Activated CD8-positive, alpha-beta memory T cell treated with anti-CD3 and anti-CD28 coated beads, Interleukin-2, amount 50 U/mL, for 24 hours (primary cell): ENCODE measurements around the gene AKR1D1.
A peak's percentile ranks its signal among the peaks of the same experiment; 100 is the strongest.
"Not testable (repeated sequence)": the region's sequence is repeated elsewhere in the genome, so short reads cannot be mapped to it uniquely, and the experiment has no call there.

ENCODE experiments used
- DNase-seq: peaks from one replicate; pipeline ENCODE4 v3.0.0-alpha.2; 2020; ENCODE audit errors: extremely low read depth

AKR1D1 gene

GRCh38 chr7:138122162-138122561, 45.9 kb downstream of the AKR1D1 start:
- no peak for DNase-seq

DNA sequence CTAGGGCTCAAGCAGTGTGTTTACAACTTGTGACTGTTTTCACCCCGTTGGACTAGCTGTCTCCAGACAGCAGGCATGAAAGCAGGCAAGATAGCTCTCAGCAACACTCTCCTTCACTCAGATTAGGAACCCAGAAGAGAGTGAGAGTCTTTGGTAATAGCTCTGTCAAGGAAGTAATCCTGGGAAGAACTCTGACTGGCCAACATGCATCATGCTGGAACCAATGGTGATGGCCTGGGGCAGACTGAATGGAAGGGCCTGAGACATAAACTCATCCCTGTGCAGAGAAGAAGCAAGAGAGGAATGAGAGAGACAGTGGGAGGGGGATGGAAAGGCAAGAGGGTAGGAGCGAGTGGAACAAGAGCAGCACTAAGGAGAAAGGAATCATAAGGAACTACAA, 48.9 kb downstream of the AKR1D1 start:
- DNase-seq = no peak

GRCh38 chr7:138125598-138126111, 49.4 kb downstream of the AKR1D1 start:
- no peak for DNase-seq

GRCh38 chr7:138126928-138127327, 50.7 kb downstream of the AKR1D1 start:
- DNase-seq = no peak

DNA sequence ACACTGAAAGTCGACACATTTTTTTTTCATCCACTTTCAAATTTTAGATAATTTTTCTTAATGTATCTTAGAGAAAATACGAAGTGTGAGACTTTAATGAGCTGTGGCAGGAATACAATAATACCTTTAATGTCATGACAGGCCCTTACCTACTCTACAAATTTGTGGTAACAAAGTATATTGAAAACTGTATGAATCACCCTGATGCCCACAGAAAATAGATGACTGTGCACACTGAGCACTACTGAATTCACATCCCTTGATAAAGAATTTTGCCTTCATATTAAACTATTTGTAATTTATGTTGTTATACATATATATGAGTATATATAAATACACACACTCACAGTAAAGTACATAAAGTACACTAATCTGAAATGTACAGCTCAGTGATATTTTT, 51.7 kb downstream of the AKR1D1 start:
- no peak for DNase-seq

GRCh38 chr7:138129551-138130165, 53.4 kb downstream of the AKR1D1 start:
- DNase-seq = no peak

DNA sequence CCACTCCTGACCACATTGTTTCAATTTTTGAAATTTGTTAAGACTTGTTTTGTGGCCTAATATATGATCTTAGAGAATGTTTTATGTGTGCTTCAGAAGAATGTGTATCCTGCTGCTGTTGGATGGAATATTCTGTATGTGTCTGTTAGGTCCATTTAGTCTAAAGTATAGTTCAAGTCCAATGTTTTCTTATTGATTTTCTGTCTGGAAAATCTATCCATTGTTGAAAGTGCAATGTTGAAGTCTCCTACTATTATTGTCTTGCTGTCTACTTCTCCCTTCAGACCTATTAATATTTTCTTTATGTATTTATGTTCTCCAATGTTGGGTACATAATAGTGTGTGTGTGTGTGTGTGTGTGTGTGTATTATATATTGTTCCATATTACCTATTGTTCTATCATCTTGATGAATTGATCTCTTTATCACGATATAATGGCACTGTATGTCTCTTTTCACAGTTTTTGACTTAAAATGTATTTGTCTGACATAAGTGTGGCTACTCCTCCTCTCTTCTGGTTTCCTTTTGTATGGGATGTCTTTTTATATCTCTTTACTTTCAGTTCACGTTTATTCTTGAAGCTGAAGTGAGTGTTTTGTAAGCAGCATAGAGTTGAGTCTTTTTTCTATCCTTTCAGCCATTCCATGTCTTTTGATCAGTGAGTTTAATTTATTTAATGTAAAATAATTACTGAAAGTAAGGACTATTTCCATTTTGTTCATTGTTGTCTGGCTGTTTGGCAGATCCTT, 61.3 kb downstream of the AKR1D1 start:
- no peak for DNase-seq

GRCh38 chr7:138138244-138138643, 62.0 kb downstream of the AKR1D1 start:
- no peak for DNase-seq

DNA sequence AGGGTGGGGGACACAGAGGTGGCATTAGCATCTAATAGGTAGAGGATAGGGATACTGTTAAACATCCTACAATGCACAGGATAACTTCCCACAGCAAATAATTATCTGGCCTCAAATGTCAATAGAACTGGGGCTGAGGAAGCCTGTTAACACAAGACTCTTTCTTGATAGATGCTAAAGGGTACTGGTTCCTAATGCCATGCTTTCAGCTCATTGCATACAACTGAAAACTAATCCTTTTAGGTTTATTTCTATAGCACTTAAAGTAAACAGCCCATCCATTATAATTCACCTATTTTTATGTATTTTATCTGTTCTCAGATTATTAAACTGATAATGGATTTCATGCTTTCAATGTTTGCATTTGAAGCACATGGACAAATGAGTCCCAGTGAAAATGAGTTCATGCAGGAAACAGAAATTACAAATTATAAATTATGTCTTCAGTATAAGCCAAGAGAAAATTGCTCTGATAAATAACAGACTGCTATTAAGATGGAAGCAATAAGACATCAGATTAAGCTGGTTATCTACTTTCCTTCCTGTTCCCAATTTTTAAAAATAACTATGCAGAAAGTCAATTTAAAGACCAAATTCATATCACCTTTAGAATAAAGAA, 66.4 kb downstream of the AKR1D1 start:
- no peak for DNase-seq

DNA sequence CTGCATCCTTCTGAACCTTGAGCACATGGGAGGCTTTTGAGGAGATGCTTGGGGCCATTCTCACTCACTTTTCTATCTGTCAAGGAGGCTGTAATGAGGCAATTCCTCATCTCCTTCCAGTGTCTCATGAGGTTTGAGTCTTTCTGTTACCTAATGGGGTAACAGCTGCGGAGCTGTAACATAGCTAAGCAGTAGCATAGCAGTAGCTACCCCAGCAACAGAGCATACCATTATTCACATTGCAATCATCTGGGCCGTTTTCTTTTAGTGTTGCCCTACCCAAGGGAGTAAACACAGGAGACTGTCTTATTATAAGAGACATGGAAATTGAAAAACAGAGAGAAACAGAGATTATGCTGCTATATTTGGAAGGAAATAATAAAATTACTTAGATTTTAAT, 68.7 kb downstream of the AKR1D1 start:
- no peak for DNase-seq

- not testable (repeated sequence) for DNase-seq
These were observed 70.0 kb downstream of the AKR1D1 start for GRCh38 chr7:138146221-138146620.

- not testable (repeated sequence) for DNase-seq
These were observed 70.8 kb downstream of the AKR1D1 start for GRCh38 chr7:138146757-138147734.

DNA sequence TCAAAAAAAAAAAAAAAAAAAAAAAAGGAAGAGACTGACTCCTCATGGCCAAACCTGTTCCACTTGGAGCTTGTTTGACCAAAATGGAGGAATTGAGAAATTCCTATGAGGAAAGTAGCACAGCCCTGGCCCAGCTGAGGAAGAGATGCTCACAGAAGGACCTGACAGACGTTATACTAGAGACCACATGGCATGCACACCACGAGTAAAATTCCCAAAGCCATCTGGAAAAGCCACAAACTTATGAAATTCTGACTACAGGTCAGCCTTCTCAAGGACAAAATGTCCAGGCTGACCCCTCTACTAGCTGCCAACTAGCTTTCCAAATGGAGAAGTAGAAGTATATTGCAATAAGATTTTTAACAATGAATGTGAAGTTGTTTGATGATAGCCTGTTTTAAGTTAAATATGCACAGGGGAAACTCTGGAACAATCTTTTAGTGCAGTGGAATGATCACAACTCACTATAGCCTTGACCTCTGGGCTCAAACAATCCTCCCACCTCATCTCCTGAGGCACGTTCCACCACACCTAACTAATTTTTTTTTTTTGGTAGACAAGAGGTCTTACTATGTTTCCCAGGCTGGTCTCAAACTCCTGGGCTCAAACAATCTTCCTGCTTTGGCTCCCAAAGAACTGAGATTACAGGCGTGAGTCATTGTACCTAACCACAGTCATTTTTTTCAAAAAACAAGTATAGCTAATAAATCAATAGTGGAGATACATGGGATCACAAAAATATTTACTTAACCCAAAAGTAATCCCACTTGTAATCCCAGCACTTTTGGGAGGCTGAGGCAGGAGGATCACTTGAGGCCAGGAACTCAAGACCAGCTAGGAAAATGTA, 75.7 kb downstream of the AKR1D1 start:
- no peak for DNase-seq

DNA sequence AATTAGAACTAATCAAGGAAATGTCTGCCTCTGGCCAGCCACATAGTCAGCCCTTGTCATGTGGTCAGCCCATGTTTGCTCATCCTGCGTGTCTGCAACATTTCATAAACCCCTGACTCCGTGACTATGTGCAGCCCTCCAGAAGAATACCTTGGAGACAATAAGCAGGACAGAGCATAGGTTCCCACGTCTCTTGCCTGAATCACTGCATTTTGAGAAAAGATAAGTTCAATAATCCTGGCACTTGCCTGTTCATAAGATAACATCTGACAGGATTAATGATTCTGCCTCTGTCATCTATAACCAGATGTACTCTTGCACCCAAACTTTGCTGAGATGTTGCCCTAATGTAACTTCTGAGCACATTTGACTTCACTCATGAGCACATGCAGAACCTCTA, 78.4 kb downstream of the AKR1D1 start:
- no peak for DNase-seq

DNA sequence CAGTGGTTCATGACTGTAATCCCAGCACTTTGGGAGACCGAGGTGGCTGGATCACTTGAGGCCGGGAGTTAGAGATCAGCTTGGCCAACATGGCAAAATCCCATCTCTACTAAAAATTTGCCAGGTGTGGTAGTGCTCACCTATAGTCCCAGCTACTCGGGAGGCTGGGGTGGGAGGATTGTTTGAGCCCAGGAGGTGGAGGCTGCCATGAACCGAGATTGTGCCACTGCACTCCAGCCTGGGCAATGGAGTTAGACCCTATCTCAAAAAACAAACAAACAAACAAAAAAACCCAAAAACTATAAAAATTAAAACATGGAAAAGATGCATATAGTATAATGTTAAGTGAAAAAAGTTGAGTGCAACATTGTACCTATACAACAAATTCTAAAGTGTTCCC, 81.4 kb downstream of the AKR1D1 start:
- no peak for DNase-seq

- no peak for DNase-seq
These were observed 82.7 kb downstream of the AKR1D1 start for GRCh38 chr7:138158739-138159528.

GRCh38 chr7:138161600-138162081, 85.4 kb downstream of the AKR1D1 start:
- DNase-seq = peak; percentile 38

GRCh38 chr7:138162236-138162635, 86.0 kb downstream of the AKR1D1 start:
- DNase-seq = no peak

- no peak for DNase-seq
These were observed 87.5 kb downstream of the AKR1D1 start for GRCh38 chr7:138163800-138164199.

DNA sequence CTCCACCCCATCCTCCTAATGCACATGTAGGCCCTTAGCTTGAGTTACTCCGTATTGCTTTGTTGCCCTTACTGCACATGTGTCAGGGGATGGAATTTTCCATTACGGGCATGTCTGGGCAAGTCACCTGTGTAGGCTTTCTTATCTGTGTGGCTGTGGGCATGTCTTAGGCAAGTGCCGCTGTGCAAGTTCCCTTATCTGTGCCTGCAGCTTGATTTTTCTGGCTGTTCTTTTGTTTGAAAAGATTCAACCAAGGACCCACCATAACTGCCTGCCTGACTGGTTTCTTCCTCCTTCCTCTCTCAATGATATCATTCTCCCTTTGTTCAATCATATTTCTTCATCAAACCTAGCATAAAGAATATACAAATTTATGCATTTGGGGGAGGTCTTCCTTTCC, 88.5 kb downstream of the AKR1D1 start:
- DNase-seq = no peak
